HepG2 (cell line): ENCODE results near the gene PTPRC. TPM values are rescaled to one million over a fixed set of nuclear protein-coding genes. Genes with fewer than 3 reads are reported as not detected.

Source experiments
- ATAC-seq: fragments of 200-7000 bp; cut with Tn5 transposase; 3 replicates; pipeline ENCODE4 v1.9.1; 2020; ENCODE audit warnings: mild to moderate bottlenecking, moderate library complexity
- BruUV-seq: library from RNA; stranded (reverse); fragments of 400-500 nt; replicated peaks from 2 replicates; lab custom pipeline; 2021; lab: Mats Ljungman, UMichigan
- CTCF ChIA-PET: fragments of 300-600 bp; formaldehyde crosslinking; extraction: SDS; loops from one replicate; lab custom pipeline; 2021; ENCODE audit warnings: low total read pairs, inconsistent platforms, low intra/inter-chr PET ratio; lab: Yijun Ruan, JAX
- POLR2A ChIA-PET: fragments of 350-600 bp; sonication (Branson Sonifier 250); formaldehyde crosslinking; loops from one replicate; lab custom pipeline; 2020; ENCODE audit warnings: antibody characterized with exemption, inconsistent platforms; lab: Yijun Ruan, JAX
- DNase-seq: peaks from one replicate; pipeline ENCODE4 v3.0.0-alpha.2; 2015; ENCODE audit warnings: low spot score
- FAIRE-seq: peaks from 3 replicates; lab custom pipeline; 2011; peaks lifted over from hg19 to GRCh38; lab: Jason Lieb, UNC
- H2AFZ ChIP-seq: one replicate; pipeline ENCODE4 v1.6.1; 2011; ENCODE audit warnings: low read length, inconsistent platforms
- H3K27ac ChIP-seq: fragments of 300-600 bp; 3 replicates; pipeline ENCODE4 v1.8.0; 2011; ENCODE audit warnings: mixed run types, mild to moderate bottlenecking, mixed read lengths, low read length, inconsistent platforms; ENCODE audit not compliant: insufficient read depth; ENCODE audit errors: extremely low read length
- H3K27me3 ChIP-seq, 2 experiments: fragments of 200-600 bp in 1 of 2; 2 replicates in 1 of 2; 3 replicates in 1 of 2; pipeline versions ENCODE4 v1.6.0 to v1.8.0; 2011; ENCODE audit warnings: low read length in 2 of 2, mild to moderate bottlenecking in 2 of 2, moderate library complexity in 2 of 2, inconsistent platforms in 1 of 2; ENCODE audit not compliant: insufficient read depth in 2 of 2, control insufficient read depth in 1 of 2
- H3K36me3 ChIP-seq, 2 experiments: fragments of 200-600 bp in 1 of 2; replicated peaks in 1 of 2; 2 replicates in 1 of 2; 3 replicates in 1 of 2; pipeline versions ENCODE4 v1.5.1 to v1.8.0; 2011; ENCODE audit warnings: low read length in 2 of 2, inconsistent platforms in 1 of 2; ENCODE audit not compliant: insufficient read depth in 2 of 2, control insufficient read depth in 1 of 2
- H3K4me1 ChIP-seq: 2 replicates; pipeline ENCODE4 v1.5.1; 2012; ENCODE audit warnings: low read length, inconsistent platforms; ENCODE audit not compliant: insufficient read depth
- H3K4me2 ChIP-seq: 2 replicates; pipeline ENCODE4 v1.6.0; 2011; ENCODE audit warnings: low read depth, low read length, inconsistent platforms
- H3K4me3 ChIP-seq, 3 experiments: fragments of 200-600 bp in 1 of 3; sonication (generic), shearing (Covaris generic) in 1 of 3; replicated peaks in 1 of 3; 2 replicates each; pipeline ENCODE4 v1.5.1; 2011 to 2016; ENCODE audit warnings: low read length in 3 of 3, inconsistent platforms in 2 of 3, low read depth in 2 of 3, mild to moderate bottlenecking in 2 of 3, control low read depth in 1 of 3, mixed read lengths in 1 of 3; ENCODE audit not compliant: insufficient read depth in 1 of 3
- H3K79me2 ChIP-seq: one replicate; pipeline ENCODE4 v1.6.1; 2011; ENCODE audit warnings: low read length, inconsistent platforms; ENCODE audit not compliant: insufficient read depth
- H3K9ac ChIP-seq: 2 replicates; pipeline ENCODE4 v1.6.0; 2011; ENCODE audit warnings: mild to moderate bottlenecking, low read depth, low read length, inconsistent platforms; ENCODE audit not compliant: insufficient read depth
- H3K9me3 ChIP-seq: 2 replicates; pipeline ENCODE4 v1.5.1; 2012; ENCODE audit warnings: mild to moderate bottlenecking, low read length
- H4K20me1 ChIP-seq: 2 replicates; pipeline ENCODE4 v1.6.0; 2011; ENCODE audit warnings: inconsistent platforms, mild to moderate bottlenecking, low read length, moderate library complexity; ENCODE audit not compliant: insufficient read depth
- CEBPB ChIP-seq: IDR thresholded peaks from 2 replicates; pipeline ENCODE4 v1.6.1; 2011; ENCODE audit warnings: low read depth, low read length, improper control_type of control experiment, borderline replicate concordance
- CREB3 ChIP-seq: sonication (generic); formaldehyde crosslinking; IDR thresholded peaks from 2 replicates; pipeline ENCODE4 v1.5.0; 2020; ENCODE audit warnings: missing genetic modification reagents
- FOXC1 ChIP-seq: sonication (generic); formaldehyde crosslinking; IDR thresholded peaks from 2 replicates; pipeline ENCODE4 v1.8.0; 2022; ENCODE audit warnings: mild to moderate bottlenecking, missing genetic modification reagents, borderline replicate concordance
- FOXK1 ChIP-seq: sonication (generic); formaldehyde crosslinking; IDR thresholded peaks from 2 replicates; pipeline ENCODE4 v1.4.0; 2020; ENCODE audit warnings: low read depth, missing genetic modification reagents, borderline replicate concordance
- HNRNPK ChIP-seq: fragments of 200-400 bp; formaldehyde crosslinking; IDR thresholded peaks from 2 replicates; pipeline ENCODE4 v1.6.1; 2018; ENCODE audit warnings: low read length, low read depth, moderate library complexity, mild to moderate bottlenecking; ENCODE audit not compliant: poor library complexity, severe bottlenecking
- IKZF1 ChIP-seq: fragments of 450-650 bp; IDR thresholded peaks from 2 replicates; pipeline ENCODE4 v1.7.1; 2016
- MAF1 ChIP-seq: sonication (generic); formaldehyde crosslinking; IDR thresholded peaks from 2 replicates; pipeline ENCODE4 v1.5.0; 2020; ENCODE audit warnings: missing genetic modification reagents, borderline replicate concordance
- TRIM22 ChIP-seq: fragments of 450-650 bp; IDR thresholded peaks from 2 replicates; pipeline ENCODE4 v1.6.1; 2017
- ZNF101 ChIP-seq: sonication (generic); formaldehyde crosslinking; IDR thresholded peaks from 2 replicates; pipeline ENCODE4 v1.4.0; 2020; ENCODE audit warnings: mild to moderate bottlenecking, low read depth, missing genetic modification reagents, borderline replicate concordance
- ZNF12 ChIP-seq: sonication (generic); formaldehyde crosslinking; IDR thresholded peaks from 2 replicates; pipeline ENCODE4 v1.5.0; 2020; ENCODE audit warnings: missing genetic modification reagents
- WGBS: methylation state at CpG from one replicate; pipeline ENCODE4 v1.1.6; 2017; ENCODE audit warnings: low lambda C conversion rate; 5-methylcytosine and 5-hydroxymethylcytosine counted together
- in situ Hi-C: cut with HindIII; loops from 2 replicates; pipeline ENCODE4 v1.10.0; 2017; ENCODE audit warnings: low pct_unique_long_range_greater_than_20kb; ENCODE audit not compliant: extremely low pct_ligation_motif_present
- intact Hi-C: fragments of 100-400 bp; cut with micrococcal nuclease; formaldehyde crosslinking; loops from one replicate; pipeline ENCODE4 v1.10.0; 2022; ENCODE audit not compliant: unreplicated experiment
- polyA plus RNA-seq, 8 experiments: library from polyadenylated mRNA; depleted of rRNA in 3 of 8; stranded (reverse) in 7 of 8; unstranded in 1 of 8; fragments of >200 nt; fragmentation: Illumina TruSeq in 4 of 8; extraction: Trizol in 4 of 8; gene quantifications; 2 replicates each; pipeline versions ENCODE4 v1.2.1 to v1.2.3, GENCODE V29; 2011 to 2016; ENCODE audit warnings: low read depth in 4 of 8, missing spikeins in 1 of 8, mixed read lengths in 1 of 8; ENCODE audit not compliant: insufficient read depth in 1 of 8
- total RNA-seq, 5 experiments: library from RNA; depleted of rRNA; stranded (reverse); fragments of >200 nt; fragmentation: Illumina TruSeq; extraction: Trizol; gene quantifications; 2 replicates each; pipeline ENCODE4 v1.2.3, GENCODE V29; 2016; ENCODE audit warnings: low read depth in 1 of 5

PTPRC gene
- total and polyA plus RNA-seq, 2 of the 13 experiments (the other 11 are each of a cell fraction or from before 2014, with no cell fraction given) = not detected

GRCh38 chr1:198716051-198716450, 77.2 kb downstream of the PTPRC start (continued):
- TF ChIP-seq IKZF1 = no peak
- no peak for TF ChIP-seq FOXC1 (CRISPR knock-in tag)
- TF ChIP-seq ZNF12 (CRISPR knock-in tag) = no peak
- TF ChIP-seq MAF1 (CRISPR knock-in tag) = no peak
- TF ChIP-seq TRIM22 = no peak
- TF ChIP-seq FOXK1 = no peak
- no peak for TF ChIP-seq ZNF101 (CRISPR knock-in tag)
- TF ChIP-seq, all 625 proteins: peak for 0

GRCh38 chr1:198717510-198717909, 78.7 kb downstream of the PTPRC start:
- in situ Hi-C loops = no loop called here
- CTCF ChIA-PET = no interaction called here
- Histone ChIP-seq H3K36me3 (no peaks in the 10 kb centered on the region), H3K27ac (no peak overlapping the region), H3K79me2 (no peaks in the 10 kb centered on the region), H4K20me1 (no peaks in the 10 kb centered on the region), H3K27me3 (no peaks in the 10 kb centered on the region; a peak in 1 of 5 replicates), H3K4me3 (no peak overlapping the region), H3K9ac (no peak overlapping the region), H3K4me2 (no peak overlapping the region), H3K9me3 (no peaks in the 10 kb centered on the region), H3K4me1 (no peaks in the 10 kb centered on the region), H2AFZ (no peak overlapping the region)
- FAIRE-seq = no peak
- intact Hi-C loops = no loop called here
- TF ChIP-seq HNRNPK = peak; percentile 74
- no peak for TF ChIP-seq CREB3 (CRISPR knock-in tag)
- TF ChIP-seq CEBPB = peak; percentile 62; the same call in 1 of the 2 replicates
- no peak for ATAC-seq
- POLR2A ChIA-PET = no interaction called here
- no TSS peak for BruUV-seq
- WGBS = 0% methylated on average over 1 of the region's 1 CpG
- DNase-seq = no peak
